Mucosa of stomach (tissue), 1 donor: ENCODE results near the gene GCLC.
"Not testable (repeated sequence)": the region's sequence is repeated elsewhere in the genome, so short reads cannot be mapped to it uniquely, and the experiment has no call there.

Source experiments
- H3K27me3 ChIP-seq: one replicate; pipeline ENCODE4 v1.7.0; 2013; ENCODE audit warnings: mild to moderate bottlenecking, low read length; ENCODE audit not compliant: control insufficient read depth, insufficient read depth
- H3K36me3 ChIP-seq: one replicate; pipeline ENCODE4 v1.7.0; 2013; ENCODE audit warnings: low read length; ENCODE audit not compliant: control insufficient read depth, insufficient read depth
- H3K4me1 ChIP-seq: one replicate; pipeline ENCODE4 v1.7.0; 2013; ENCODE audit warnings: mild to moderate bottlenecking, low read length; ENCODE audit not compliant: control insufficient read depth, insufficient read depth
- H3K4me3 ChIP-seq: one replicate; pipeline ENCODE4 v1.7.0; 2013; ENCODE audit warnings: low read length
- H3K9ac ChIP-seq: one replicate; pipeline ENCODE4 v1.7.0; 2013; ENCODE audit warnings: mild to moderate bottlenecking, low read length, moderate library complexity
- H3K9me3 ChIP-seq: one replicate; pipeline ENCODE4 v1.7.0; 2013; ENCODE audit warnings: mild to moderate bottlenecking, low read length, moderate library complexity; ENCODE audit not compliant: control insufficient read depth
- donor health status: Pancreatic carcinoma.

Gene GCLC

DNA sequence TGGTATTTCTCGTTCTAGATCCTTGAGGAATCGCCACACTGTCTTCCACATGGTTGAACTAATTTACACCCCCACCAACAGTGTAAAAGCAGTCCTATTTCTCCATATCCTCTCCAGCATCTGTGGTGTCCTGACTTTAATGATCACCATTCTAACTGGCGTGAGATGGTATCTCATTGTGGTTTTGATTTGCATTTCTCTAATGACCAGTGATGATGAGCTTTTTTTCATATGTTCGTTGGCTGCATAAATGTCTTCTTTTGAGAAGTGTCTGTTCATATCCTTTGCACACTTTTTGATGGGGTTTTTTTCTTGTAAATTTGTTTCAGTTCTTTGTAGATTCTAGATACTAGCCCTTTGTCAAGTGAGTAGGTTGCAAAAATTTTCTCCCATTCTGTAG is 64.1 kb downstream of the GCLC start:
- H3K9me3 ChIP-seq, H3K4me3 ChIP-seq, H3K4me1 ChIP-seq: not testable (repeated sequence)

GRCh38 chr6:53479871-53480270 is 65.0 kb downstream of the GCLC start:
- no peaks in the 10 kb centered on the region for H3K27me3 ChIP-seq
- H3K9me3 ChIP-seq = no peaks in the 10 kb centered on the region
- no peaks in the 10 kb centered on the region for H3K36me3 ChIP-seq
- H3K4me3 ChIP-seq = no peak overlapping the region
- H3K4me1 ChIP-seq = no peaks in the 10 kb centered on the region
- H3K9ac ChIP-seq = no peak overlapping the region

More for the DNA sequence above, 64.1 kb downstream of the GCLC start:
- not testable (repeated sequence) for H3K36me3 ChIP-seq, H3K9ac ChIP-seq, H3K27me3 ChIP-seq

- no peak overlapping the region for H3K9ac ChIP-seq
- no peaks in the 10 kb centered on the region for H3K36me3 ChIP-seq
- H3K27me3 ChIP-seq = no peaks in the 10 kb centered on the region
- H3K4me1 ChIP-seq = no peaks in the 10 kb centered on the region
- no peak overlapping the region for H3K4me3 ChIP-seq
- H3K9me3 ChIP-seq = no peaks in the 10 kb centered on the region
These were observed 67.9 kb downstream of the GCLC start for GRCh38 chr6:53476964-53477363.

DNA sequence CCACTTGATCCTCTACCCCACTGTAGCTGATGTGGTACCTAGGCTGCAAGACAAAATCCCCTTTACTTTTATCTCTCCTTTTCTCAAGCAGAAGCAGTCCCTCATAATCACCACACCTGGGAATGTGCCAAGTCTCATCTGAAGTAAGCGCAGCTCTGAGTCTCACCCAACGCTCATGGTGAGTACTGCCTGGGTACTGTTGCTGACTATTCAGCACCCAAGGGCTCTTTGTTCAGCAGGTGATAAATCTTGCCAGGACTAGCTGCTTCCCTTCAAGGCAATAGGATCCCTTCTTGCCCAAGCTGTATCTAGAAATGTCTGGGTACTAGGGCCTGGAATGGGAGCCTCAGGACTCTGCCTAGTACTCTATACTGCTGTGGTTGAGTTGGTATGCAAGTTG is 70.9 kb downstream of the GCLC start:
- Histone ChIP-seq H3K4me3 (no peak overlapping the region), H3K27me3 (no peaks in the 10 kb centered on the region), H3K4me1 (no peaks in the 10 kb centered on the region), H3K9me3 (no peaks in the 10 kb centered on the region), H3K9ac (no peak overlapping the region), H3K36me3 (no peaks in the 10 kb centered on the region)

DNA sequence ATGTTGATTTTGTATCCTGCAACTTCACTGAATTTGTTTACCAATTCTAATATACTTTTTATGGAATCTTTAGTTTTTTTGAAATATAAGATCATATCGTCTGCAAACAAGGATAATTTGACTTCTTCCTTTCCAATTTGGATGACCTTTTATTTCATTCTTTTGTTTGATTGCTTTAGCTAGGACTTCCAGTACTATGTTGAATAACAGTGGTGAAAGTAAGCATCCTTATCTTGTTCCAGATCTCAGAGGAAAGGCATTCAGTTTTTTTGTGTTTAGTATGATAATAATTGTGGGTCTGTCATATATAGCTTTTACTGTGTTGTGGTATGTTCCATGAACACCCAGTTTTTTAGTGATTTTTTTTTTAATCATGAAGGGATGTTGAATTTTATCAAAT is 75.7 kb downstream of the GCLC start:
- Histone ChIP-seq H3K27me3 (no peaks in the 10 kb centered on the region), H3K9ac (no peak overlapping the region), H3K36me3 (no peaks in the 10 kb centered on the region), H3K9me3 (no peaks in the 10 kb centered on the region), H3K4me1 (no peaks in the 10 kb centered on the region), H3K4me3 (no peak overlapping the region)

- H3K4me3 ChIP-seq = no peak overlapping the region
- H3K9me3 ChIP-seq = no peaks in the 10 kb centered on the region
- H3K36me3 ChIP-seq = no peaks in the 10 kb centered on the region
- peaks cover 4% of the 10 kb centered on the region for H3K4me1 ChIP-seq
- H3K27me3 ChIP-seq = no peaks in the 10 kb centered on the region
- no peak overlapping the region for H3K9ac ChIP-seq
These were observed 78.6 kb downstream of the GCLC start for GRCh38 chr6:53466257-53466656.

DNA sequence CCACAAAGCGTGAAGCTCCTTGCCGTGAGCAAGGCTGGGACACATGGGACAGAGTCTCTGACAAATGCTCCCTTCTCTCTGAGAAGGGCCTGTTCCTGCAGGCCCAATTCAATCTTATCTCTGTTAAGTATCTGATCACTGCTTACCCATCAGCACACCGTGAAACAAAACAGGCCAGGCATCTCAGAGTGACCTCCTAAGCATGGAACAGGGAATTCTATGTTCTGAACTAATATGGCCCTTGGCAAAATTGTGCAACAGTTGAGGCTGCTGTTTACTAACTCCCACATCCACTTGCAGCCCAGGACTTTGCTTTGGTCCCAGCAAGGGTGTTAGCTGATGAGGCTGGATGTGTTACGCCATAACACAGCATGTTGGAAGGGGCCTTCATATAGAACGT is 79.2 kb downstream of the GCLC start:
- Histone ChIP-seq H3K27me3 (no peaks in the 10 kb centered on the region), H3K9me3 (no peaks in the 10 kb centered on the region), H3K36me3 (no peaks in the 10 kb centered on the region), H3K4me3 (no peak overlapping the region), H3K4me1 (peaks cover 4% of the 10 kb centered on the region), H3K9ac (no peak overlapping the region)

GRCh38 chr6:53464927-53465460 is 79.9 kb downstream of the GCLC start:
- Histone ChIP-seq H3K4me1 (peaks cover 4% of the 10 kb centered on the region), H3K36me3 (no peaks in the 10 kb centered on the region), H3K9me3 (no peaks in the 10 kb centered on the region), H3K27me3 (no peaks in the 10 kb centered on the region), H3K4me3 (no peak overlapping the region), H3K9ac (no peak overlapping the region)

GRCh38 chr6:53464483-53464882 is 80.4 kb downstream of the GCLC start:
- H3K4me1 ChIP-seq = peaks cover 4% of the 10 kb centered on the region
- no peak overlapping the region for H3K9ac ChIP-seq
- no peaks in the 10 kb centered on the region for H3K9me3 ChIP-seq
- no peaks in the 10 kb centered on the region for H3K36me3 ChIP-seq
- no peak overlapping the region for H3K4me3 ChIP-seq
- H3K27me3 ChIP-seq = no peaks in the 10 kb centered on the region

DNA sequence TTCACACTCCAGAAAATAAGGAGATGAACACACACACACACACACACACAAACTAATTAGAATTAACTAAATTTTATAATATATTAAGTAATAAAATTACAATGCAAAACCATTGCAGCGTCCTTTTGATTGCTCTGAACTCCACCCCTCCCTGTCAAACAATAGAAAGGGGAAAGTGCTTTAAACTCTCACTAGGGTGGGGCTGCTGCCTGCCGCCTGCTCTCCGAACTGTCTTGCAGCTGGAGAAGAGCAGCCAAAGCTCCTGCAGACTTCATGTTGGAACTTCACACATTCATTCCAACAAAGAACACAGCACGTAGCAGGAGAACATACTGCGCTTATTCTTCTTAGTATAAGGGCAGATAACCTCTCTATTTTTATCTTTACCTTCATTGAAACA is 83.2 kb downstream of the GCLC start:
- Histone ChIP-seq H3K4me3 (no peak overlapping the region), H3K4me1 (peaks cover 4% of the 10 kb centered on the region), H3K36me3 (no peaks in the 10 kb centered on the region), H3K9ac (no peak overlapping the region), H3K27me3 (no peaks in the 10 kb centered on the region), H3K9me3 (no peaks in the 10 kb centered on the region)

GRCh38 chr6:53461041-53461656 is 83.8 kb downstream of the GCLC start:
- Histone ChIP-seq H3K27me3 (no peaks in the 10 kb centered on the region), H3K4me3 (no peak overlapping the region), H3K9ac (no peak overlapping the region), H3K4me1 (peaks cover 4% of the 10 kb centered on the region), H3K36me3 (no peaks in the 10 kb centered on the region), H3K9me3 (no peaks in the 10 kb centered on the region)

DNA sequence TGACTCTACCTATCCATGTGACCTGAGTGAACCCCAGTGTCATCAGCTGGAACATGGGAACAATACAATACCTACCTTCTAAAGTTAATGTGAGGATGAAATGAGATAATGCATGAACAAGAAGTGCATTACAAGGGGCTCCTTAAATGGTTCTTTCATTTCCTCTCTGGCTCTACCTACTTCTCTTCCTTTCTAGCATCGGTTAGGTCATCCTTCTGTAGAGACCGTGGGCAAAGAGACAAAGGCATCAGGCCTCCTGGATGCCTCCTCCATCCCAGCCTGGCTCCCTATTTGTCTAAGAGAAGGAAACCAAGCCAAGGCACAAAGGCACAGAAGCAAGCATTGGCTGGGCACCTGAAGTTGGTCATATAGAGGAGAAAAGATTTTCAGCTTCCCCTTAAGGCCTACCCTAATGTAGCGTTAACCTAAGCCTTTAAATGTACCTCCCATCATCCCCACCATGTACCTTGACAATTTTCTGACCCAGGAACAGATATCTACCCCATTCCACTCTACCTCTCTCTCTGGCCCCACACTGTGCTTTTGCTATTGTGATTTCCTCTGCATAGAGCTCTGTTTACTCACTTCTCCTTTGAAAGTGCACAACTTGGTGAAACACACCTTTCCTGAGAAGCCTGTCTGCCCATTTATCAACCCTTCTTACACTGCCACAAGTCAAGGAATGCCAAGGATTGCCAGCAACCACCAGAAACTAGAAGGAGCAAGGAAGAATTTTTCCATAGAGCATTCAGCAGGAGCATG is 86.6 kb downstream of the GCLC start:
- Histone ChIP-seq H3K36me3 (no peaks in the 10 kb centered on the region), H3K9ac (no peak overlapping the region), H3K27me3 (no peaks in the 10 kb centered on the region), H3K9me3 (no peaks in the 10 kb centered on the region), H3K4me1 (peaks cover 4% of the 10 kb centered on the region), H3K4me3 (no peak overlapping the region)
